Muscle of leg (tissue), 11 donors: Measurements from ENCODE around the gene KATNAL1. TPM values are rescaled to one million over a fixed set of nuclear protein-coding genes. Genes with fewer than 3 reads are reported as not detected.
"Not testable (repeated sequence)": the region's sequence is repeated elsewhere in the genome, so short reads cannot be mapped to it uniquely, and the experiment has no call there.

Experiments
- DNase-seq: peaks from one replicate; pipeline ENCODE4 v3.0.0; 2013
- H3K27ac ChIP-seq: one replicate; pipeline ENCODE4 v1.5.1; 2013; ENCODE audit warnings: mild to moderate bottlenecking, low read length, control low read depth
- H3K27me3 ChIP-seq: one replicate; pipeline ENCODE4 v1.6.1; 2013; ENCODE audit warnings: low read length; ENCODE audit not compliant: control insufficient read depth, insufficient read depth
- H3K36me3 ChIP-seq: one replicate; pipeline ENCODE4 v1.6.1; 2013; ENCODE audit warnings: low read length; ENCODE audit not compliant: control insufficient read depth, insufficient read depth
- H3K4me1 ChIP-seq: one replicate; pipeline ENCODE4 v1.6.1; 2013; ENCODE audit warnings: low read length; ENCODE audit not compliant: control insufficient read depth, insufficient read depth
- H3K4me3 ChIP-seq: one replicate; pipeline ENCODE4 v1.5.1; 2013; ENCODE audit warnings: low read length, control low read depth
- H3K9me3 ChIP-seq: replicated peaks from 2 replicates; pipeline ENCODE4 v1.6.1; 2013; ENCODE audit warnings: low read depth, low read length; ENCODE audit not compliant: control insufficient read depth
- WGBS: methylation state at CpG from one replicate; pipeline ENCODE4 v1.1.5; 2013; ENCODE audit warnings: missing lambda C conversion rate; ENCODE audit not compliant: insufficient coverage; 5-methylcytosine and 5-hydroxymethylcytosine counted together
- polyA plus RNA-seq, 8 donors: library from polyadenylated mRNA; unstranded; fragments of 120-200 nt; gene quantifications; one replicate each; pipeline versions ENCODE4 v1.2.1 to v1.2.3, GENCODE V29; 2013; ENCODE audit warnings: inconsistent platforms in 1 of 8, low replicate concordance in 1 of 8; ENCODE audit not compliant: insufficient read length in 8 of 8, insufficient read depth in 1 of 8
- total RNA-seq: library from RNA; stranded (reverse); fragments of 120-200 nt; gene quantifications from one replicate; pipeline ENCODE4 v1.2.4, GENCODE V29; 2013

KATNAL1 gene
- total and polyA plus RNA-seq, 9 donors, result 7.8 to 22.2 (median 11.7) TPM

GRCh38 chr13:30193279-30194234 lies 113.8 kb downstream of the KATNAL1 start:
- Histone ChIP-seq H3K4me3 (no peak overlapping the region), H3K4me1 (no peaks in the 10 kb centered on the region), H3K9me3 (no peaks in the 10 kb centered on the region), H3K27ac (no peak overlapping the region), H3K36me3 (peaks cover 3% of the 10 kb centered on the region), H3K27me3 (no peaks in the 10 kb centered on the region)
- no peak for DNase-seq
- WGBS, result 71% methylated on average over 1 of the region's 11 CpGs

DNA sequence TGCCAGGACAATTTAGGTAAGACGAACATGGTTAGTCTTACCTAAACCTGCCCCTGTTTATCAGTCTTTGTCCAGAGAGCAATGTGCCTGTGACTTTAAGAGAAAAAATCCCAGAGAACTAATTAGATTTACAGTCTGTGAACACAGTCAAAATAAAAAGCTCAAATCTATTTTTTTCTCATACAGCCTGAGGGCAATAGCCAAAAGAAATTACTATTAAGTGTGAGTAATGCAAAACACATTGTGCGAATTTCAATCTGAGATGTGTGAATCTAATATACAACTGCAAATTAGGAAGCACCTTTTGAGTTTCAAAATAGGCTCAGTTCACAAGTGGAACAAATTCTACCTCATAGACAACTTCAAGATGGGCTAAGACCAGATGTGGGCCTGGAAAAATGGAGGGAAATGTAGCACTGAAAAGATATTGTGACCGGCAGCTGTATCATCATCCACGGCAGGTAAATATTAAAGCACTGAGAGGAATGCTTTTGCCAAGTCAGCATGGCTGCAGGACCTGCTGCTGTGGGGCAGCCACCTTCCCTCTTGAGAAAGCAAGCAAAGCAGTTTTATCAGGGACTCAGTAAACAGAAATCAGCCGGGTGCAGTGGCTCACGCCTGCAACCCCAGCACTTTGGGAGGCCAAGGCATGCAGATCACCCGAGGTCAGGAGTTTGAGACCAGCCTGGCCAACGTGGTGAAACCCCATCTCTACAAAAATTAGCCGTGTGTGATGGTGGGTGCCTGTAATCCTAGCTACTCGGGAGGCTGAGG lies 114.8 kb downstream of the KATNAL1 start:
- Histone ChIP-seq H3K36me3 (peaks cover 3% of the 10 kb centered on the region), H3K4me3 (no peak overlapping the region), H3K27me3 (no peaks in the 10 kb centered on the region), H3K27ac (no peak overlapping the region), H3K9me3 (no peaks in the 10 kb centered on the region), H3K4me1 (no peaks in the 10 kb centered on the region)
- 44% methylated on average over 4 of the region's 10 CpGs for WGBS
- no peak for DNase-seq

GRCh38 chr13:30191491-30192100 lies 115.8 kb downstream of the KATNAL1 start:
- H3K36me3 ChIP-seq, result peaks cover 3% of the 10 kb centered on the region
- H3K4me3 ChIP-seq, result no peak overlapping the region
- WGBS, result 63% methylated on average over 3 of the region's 5 CpGs
- H3K27me3 ChIP-seq, result no peaks in the 10 kb centered on the region
- H3K9me3 ChIP-seq, result no peaks in the 10 kb centered on the region
- no peaks in the 10 kb centered on the region for H3K4me1 ChIP-seq
- no peak for DNase-seq
- no peak overlapping the region for H3K27ac ChIP-seq

GRCh38 chr13:30186634-30187415 lies 120.5 kb downstream of the KATNAL1 start:
- Histone ChIP-seq H3K36me3 (no peaks in the 10 kb centered on the region), H3K27ac (no peak overlapping the region), H3K4me3 (no peak overlapping the region), H3K4me1 (no peaks in the 10 kb centered on the region), H3K9me3 (no peaks in the 10 kb centered on the region), H3K27me3 (no peaks in the 10 kb centered on the region)
- no peak for DNase-seq
- WGBS, result 46% methylated on average over 8 of the region's 10 CpGs

- no peak for DNase-seq
- no peaks in the 10 kb centered on the region for H3K36me3 ChIP-seq
- WGBS, result 100% methylated on average over 2 of the region's 13 CpGs
Measured at GRCh38 chr13:30181888-30182651, 125.3 kb downstream of the KATNAL1 start.

DNA sequence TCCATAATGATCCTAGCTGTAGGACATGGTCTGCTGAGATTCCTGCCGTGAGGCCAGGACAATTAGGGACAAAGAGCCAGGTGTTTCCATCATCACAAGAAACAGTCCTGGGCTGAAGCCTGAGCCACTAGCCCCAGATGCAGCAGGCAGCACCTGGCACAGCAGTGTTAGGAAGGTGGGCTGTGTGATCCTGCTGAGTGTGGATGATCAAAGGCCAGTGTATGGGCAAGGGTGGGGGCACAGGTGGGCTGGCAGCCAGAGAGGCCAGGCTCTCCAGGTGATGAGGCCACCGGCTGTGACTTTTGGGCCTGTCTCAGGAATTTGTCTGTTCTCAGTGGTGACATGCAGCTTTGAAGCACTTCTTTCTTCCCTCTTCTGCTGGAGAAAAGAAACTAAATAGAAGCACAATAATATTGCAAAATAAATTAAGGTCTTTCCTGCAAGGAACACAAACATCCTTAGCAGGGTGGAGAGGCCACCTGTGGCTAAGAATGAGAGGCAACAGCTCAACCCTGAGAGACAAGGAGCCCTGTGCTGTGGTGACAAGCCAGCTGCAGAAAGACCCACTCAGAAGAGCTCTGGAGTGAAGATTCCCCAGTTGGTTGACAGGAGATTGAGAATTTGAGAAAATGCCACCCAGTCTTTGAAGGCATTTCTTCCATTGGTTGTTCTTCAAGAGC lies 127.6 kb downstream of the KATNAL1 start:
- Histone ChIP-seq H3K27me3 (no peaks in the 10 kb centered on the region), H3K36me3 (no peaks in the 10 kb centered on the region), H3K4me3 (no peak overlapping the region), H3K9me3 (no peaks in the 10 kb centered on the region), H3K27ac (no peak overlapping the region), H3K4me1 (no peaks in the 10 kb centered on the region)
- DNase-seq, result no peak
- no CpG with 5 or more reads among the region's 2 CpGs for WGBS

More at GRCh38 chr13:30181888-30182651, 125.3 kb downstream of the KATNAL1 start:
- Histone ChIP-seq H3K27me3 (no peaks in the 10 kb centered on the region), H3K4me3 (no peak overlapping the region), H3K4me1 (no peaks in the 10 kb centered on the region), H3K27ac (no peak overlapping the region), H3K9me3 (no peaks in the 10 kb centered on the region)

DNA sequence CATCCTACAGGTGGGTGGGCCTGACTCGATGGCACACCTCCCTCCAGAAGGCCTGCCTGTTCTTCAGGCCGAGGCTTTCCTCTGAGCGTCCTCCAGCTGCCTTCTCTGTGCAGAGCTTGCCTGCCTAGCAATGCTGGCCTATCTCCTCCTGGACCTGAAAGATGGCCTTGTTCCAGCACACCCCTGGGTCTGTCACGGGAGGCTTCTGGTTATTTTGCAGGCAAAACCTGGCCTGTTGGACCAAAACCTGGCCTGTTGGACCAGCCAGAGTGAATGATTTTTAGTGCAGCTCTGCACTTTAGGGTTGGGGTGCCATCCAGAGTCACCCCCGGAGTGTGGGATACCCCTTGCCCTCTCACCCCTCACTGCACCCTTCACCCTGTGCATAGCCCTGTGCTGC lies 128.4 kb downstream of the KATNAL1 start:
- Histone ChIP-seq H3K9me3 (no peaks in the 10 kb centered on the region), H3K27ac (no peak overlapping the region), H3K27me3 (no peaks in the 10 kb centered on the region), H3K4me1 (no peaks in the 10 kb centered on the region), H3K4me3 (no peak overlapping the region), H3K36me3 (no peaks in the 10 kb centered on the region)
- DNase-seq, result no peak
- 84% methylated on average over 5 of the region's 5 CpGs for WGBS

- no peaks in the 10 kb centered on the region for H3K36me3 ChIP-seq
- H3K27me3 ChIP-seq, result no peaks in the 10 kb centered on the region
- no peak overlapping the region for H3K4me3 ChIP-seq
- no peaks in the 10 kb centered on the region for H3K4me1 ChIP-seq
- DNase-seq, result no peak
- WGBS, result no CpG with 5 or more reads among the region's 5 CpGs
- H3K9me3 ChIP-seq, result no peaks in the 10 kb centered on the region
- no peak overlapping the region for H3K27ac ChIP-seq
Measured at GRCh38 chr13:30175166-30175565, 132.2 kb downstream of the KATNAL1 start.

- not testable (repeated sequence) for H3K4me1 ChIP-seq, H3K36me3 ChIP-seq, H3K4me3 ChIP-seq, DNase-seq, H3K27ac ChIP-seq, H3K27me3 ChIP-seq, H3K9me3 ChIP-seq
- WGBS, result 73% methylated on average over 4 of the region's 6 CpGs
Measured at GRCh38 chr13:30174250-30174649, 133.1 kb downstream of the KATNAL1 start.
